ENCODE results near the gene POLE.

Gene POLE

DNA sequence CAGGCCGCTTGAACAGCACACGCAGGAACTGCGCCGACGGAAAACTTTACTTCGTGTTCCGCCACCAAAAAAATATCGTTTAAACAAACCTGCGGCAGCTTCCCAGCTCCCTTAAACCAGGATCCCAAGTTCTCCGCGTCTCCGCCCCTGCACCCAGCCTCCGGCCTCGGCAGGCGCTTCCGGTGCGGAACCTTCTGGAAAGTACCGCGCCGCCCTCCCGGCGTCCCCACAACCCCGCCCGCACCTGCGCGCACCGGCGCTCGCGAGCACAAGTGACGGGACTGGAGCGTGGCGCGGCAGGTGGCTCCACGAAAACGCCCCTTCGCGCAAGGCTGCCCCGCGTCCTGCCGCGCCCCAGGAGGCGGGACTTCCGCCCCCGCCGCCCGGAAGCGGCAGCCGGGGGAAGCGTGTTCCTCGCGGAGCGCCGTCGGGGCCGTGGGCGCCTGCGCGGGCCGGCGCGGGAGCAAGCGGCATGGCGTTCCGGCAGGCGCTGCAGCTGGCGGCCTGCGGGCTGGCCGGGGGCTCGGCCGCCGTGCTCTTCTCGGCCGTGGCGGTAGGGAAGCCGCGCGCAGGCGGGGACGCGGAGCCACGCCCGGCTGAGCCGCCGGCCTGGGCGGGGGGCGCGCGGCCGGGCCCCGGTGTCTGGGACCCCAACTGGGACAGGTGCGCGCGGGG, 23.4 kb upstream of the POLE start, which contains the start of gene PGAM5 (continued):
- TF ChIP-seq SP7 (tag by site-specific recombination; IDR thresholded peaks at IDR 0.05) (peak; percentile 46; the same call in 1 of the 2 replicates), ZNF221 (tag by site-specific recombination; IDR thresholded peaks at IDR 0.05; ENCODE audit: borderline replicate concordance) (no peak), ZNF549 (tag by site-specific recombination; IDR thresholded peaks at IDR 0.05) (no peak), ZNF501 (tag by site-specific recombination; IDR thresholded peaks at IDR 0.05) (peak; percentile 56; the same call in 1 of the 2 replicates), BCL11A (tag by site-specific recombination; IDR thresholded peaks at IDR 0.05; ENCODE audit: low read depth) (no peak), IKZF3 (tag by site-specific recombination; IDR thresholded peaks at IDR 0.05) (peak; percentile 39; the same call in 1 of the 2 replicates), ZNF335 (tag by site-specific recombination; conservative IDR thresholded peaks at IDR 0.05) (peak; percentile 82), ZNF140 (tag by site-specific recombination; IDR thresholded peaks at IDR 0.05) (no peak), ATF2 (tag by site-specific recombination; IDR thresholded peaks at IDR 0.05; ENCODE audit: low read depth) (no peak), ZFHX2 (tag by site-specific recombination; conservative IDR thresholded peaks at IDR 0.05) (peak; percentile 56), KLF7 (tag by site-specific recombination; IDR thresholded peaks at IDR 0.05; ENCODE audit: borderline replicate concordance) (peak; percentile 43; the same call in 1 of the 2 replicates), ZNF341 (tag by site-specific recombination; IDR thresholded peaks at IDR 0.05; ENCODE audit: low read depth) (peak; percentile 41), ZNF76 (tag by site-specific recombination; IDR thresholded peaks at IDR 0.05; ENCODE audit: borderline replicate concordance, low read depth) (peak; percentile 71; the same call in 1 of the 2 replicates), ZNF596 (tag by site-specific recombination; IDR thresholded peaks at IDR 0.05) (peak; percentile 46; the same call in 1 of the 2 replicates), ZNF324 (tag by site-specific recombination; IDR thresholded peaks at IDR 0.05) (0 out of 2 replicates have a peak, but pooled peaks have one; percentile 31), ZBTB8A (tag by site-specific recombination; IDR thresholded peaks at IDR 0.05) (no peak; the same call in 1 of the 2 replicates), ZNF132 (tag by site-specific recombination; IDR thresholded peaks at IDR 0.05; ENCODE audit: borderline replicate concordance) (no peak), ZNF19 (tag by site-specific recombination; IDR thresholded peaks at IDR 0.05; ENCODE audit: low read depth) (no peak), TRIM28 (IDR thresholded peaks at IDR 0.05; ENCODE audit: borderline replicate concordance, low read length) (no peak), ELK4 (IDR thresholded peaks at IDR 0.05; ENCODE audit: borderline replicate concordance, low read depth, low read length) (peak; percentile 71; the same call in 1 of the 2 replicates)
- TF ChIP-seq, protein P1, sequence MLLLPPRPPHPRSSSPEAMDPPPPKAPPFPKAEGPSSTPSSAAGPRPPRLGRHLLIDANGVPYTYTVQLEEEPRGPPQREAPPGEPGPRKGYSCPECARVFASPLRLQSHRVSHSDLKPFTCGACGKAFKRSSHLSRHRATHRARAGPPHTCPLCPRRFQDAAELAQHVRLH (tag by site-specific recombination; IDR thresholded peaks at IDR 0.05): peak; percentile 39; the same call in 1 of the 2 replicates
- TF ChIP-seq, protein P2, sequence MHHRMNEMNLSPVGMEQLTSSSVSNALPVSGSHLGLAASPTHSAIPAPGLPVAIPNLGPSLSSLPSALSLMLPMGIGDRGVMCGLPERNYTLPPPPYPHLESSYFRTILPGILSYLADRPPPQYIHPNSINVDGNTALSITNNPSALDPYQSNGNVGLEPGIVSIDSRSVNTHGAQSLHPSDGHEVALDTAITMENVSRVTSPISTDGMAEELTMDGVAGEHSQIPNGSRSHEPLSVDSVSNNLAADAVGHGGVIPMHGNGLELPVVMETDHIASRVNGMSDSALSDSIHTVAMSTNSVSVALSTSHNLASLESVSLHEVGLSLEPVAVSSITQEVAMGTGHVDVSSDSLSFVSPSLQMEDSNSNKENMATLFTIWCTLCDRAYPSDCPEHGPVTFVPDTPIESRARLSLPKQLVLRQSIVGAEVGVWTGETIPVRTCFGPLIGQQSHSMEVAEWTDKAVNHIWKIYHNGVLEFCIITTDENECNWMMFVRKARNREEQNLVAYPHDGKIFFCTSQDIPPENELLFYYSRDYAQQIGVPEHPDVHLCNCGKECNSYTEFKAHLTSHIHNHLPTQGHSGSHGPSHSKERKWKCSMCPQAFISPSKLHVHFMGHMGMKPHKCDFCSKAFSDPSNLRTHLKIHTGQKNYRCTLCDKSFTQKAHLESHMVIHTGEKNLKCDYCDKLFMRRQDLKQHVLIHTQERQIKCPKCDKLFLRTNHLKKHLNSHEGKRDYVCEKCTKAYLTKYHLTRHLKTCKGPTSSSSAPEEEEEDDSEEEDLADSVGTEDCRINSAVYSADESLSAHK (tag by site-specific recombination; IDR thresholded peaks at IDR 0.05): no peak
- TF ChIP-seq, protein P3, sequence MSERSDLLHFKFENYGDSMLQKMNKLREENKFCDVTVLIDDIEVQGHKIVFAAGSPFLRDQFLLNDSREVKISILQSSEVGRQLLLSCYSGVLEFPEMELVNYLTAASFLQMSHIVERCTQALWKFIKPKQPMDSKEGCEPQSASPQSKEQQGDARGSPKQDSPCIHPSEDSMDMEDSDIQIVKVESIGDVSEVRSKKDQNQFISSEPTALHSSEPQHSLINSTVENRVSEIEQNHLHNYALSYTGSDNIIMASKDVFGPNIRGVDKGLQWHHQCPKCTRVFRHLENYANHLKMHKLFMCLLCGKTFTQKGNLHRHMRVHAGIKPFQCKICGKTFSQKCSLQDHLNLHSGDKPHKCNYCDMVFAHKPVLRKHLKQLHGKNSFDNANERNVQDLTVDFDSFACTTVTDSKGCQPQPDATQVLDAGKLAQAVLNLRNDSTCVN (tag by site-specific recombination; optimal IDR thresholded peaks at IDR 0.05): peak; percentile 84
- TF ChIP-seq, protein P4, sequence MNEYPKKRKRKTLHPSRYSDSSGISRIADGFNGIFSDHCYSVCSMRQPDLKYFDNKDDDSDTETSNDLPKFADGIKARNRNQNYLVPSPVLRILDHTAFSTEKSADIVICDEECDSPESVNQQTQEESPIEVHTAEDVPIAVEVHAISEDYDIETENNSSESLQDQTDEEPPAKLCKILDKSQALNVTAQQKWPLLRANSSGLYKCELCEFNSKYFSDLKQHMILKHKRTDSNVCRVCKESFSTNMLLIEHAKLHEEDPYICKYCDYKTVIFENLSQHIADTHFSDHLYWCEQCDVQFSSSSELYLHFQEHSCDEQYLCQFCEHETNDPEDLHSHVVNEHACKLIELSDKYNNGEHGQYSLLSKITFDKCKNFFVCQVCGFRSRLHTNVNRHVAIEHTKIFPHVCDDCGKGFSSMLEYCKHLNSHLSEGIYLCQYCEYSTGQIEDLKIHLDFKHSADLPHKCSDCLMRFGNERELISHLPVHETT (tag by site-specific recombination; IDR thresholded peaks at IDR 0.05): no peak
- TF ChIP-seq, protein P5, sequence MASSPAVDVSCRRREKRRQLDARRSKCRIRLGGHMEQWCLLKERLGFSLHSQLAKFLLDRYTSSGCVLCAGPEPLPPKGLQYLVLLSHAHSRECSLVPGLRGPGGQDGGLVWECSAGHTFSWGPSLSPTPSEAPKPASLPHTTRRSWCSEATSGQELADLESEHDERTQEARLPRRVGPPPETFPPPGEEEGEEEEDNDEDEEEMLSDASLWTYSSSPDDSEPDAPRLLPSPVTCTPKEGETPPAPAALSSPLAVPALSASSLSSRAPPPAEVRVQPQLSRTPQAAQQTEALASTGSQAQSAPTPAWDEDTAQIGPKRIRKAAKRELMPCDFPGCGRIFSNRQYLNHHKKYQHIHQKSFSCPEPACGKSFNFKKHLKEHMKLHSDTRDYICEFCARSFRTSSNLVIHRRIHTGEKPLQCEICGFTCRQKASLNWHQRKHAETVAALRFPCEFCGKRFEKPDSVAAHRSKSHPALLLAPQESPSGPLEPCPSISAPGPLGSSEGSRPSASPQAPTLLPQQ (tag by site-specific recombination; IDR thresholded peaks at IDR 0.05): peak; percentile 64; the same call in 1 of the 2 replicates
- TF ChIP-seq, protein P6, sequence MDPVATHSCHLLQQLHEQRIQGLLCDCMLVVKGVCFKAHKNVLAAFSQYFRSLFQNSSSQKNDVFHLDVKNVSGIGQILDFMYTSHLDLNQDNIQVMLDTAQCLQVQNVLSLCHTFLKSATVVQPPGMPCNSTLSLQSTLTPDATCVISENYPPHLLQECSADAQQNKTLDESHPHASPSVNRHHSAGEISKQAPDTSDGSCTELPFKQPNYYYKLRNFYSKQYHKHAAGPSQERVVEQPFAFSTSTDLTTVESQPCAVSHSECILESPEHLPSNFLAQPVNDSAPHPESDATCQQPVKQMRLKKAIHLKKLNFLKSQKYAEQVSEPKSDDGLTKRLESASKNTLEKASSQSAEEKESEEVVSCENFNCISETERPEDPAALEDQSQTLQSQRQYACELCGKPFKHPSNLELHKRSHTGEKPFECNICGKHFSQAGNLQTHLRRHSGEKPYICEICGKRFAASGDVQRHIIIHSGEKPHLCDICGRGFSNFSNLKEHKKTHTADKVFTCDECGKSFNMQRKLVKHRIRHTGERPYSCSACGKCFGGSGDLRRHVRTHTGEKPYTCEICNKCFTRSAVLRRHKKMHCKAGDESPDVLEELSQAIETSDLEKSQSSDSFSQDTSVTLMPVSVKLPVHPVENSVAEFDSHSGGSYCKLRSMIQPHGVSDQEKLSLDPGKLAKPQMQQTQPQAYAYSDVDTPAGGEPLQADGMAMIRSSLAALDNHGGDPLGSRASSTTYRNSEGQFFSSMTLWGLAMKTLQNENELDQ (tag by site-specific recombination; IDR thresholded peaks at IDR 0.05; ENCODE audit: low read depth): no peak

Measured in HEK293 (cell line).